NCI-H2171 treated with DMSO at 0.1 percent for 48 hours (cell line): ENCODE measurements around the gene ITGAE.

Source experiments
- DNase-seq: peaks from one replicate; lab custom pipeline; 2025; lab: John Stamatoyannopoulos, UW

Gene ITGAE

GRCh38 chr17:3815925-3816324 lies 14.9 kb upstream of the ITGAE start:
- DNase-seq, result no peak

- no peak for DNase-seq
Measured at GRCh38 chr17:3815122-3815521, 14.1 kb upstream of the ITGAE start.

GRCh38 chr17:3814361-3814760 lies 13.4 kb upstream of the ITGAE start:
- DNase-seq, result no peak

GRCh38 chr17:3813171-3813570 lies 12.2 kb upstream of the ITGAE start:
- no peak for DNase-seq

- DNase-seq, result no peak
Measured at GRCh38 chr17:3812771-3813170, 11.8 kb upstream of the ITGAE start.

- DNase-seq, result no peak
Measured at GRCh38 chr17:3812284-3812683, 11.3 kb upstream of the ITGAE start.

GRCh38 chr17:3810019-3810418 lies 9.0 kb upstream of the ITGAE start:
- DNase-seq, result no peak

- no peak for DNase-seq
Measured at GRCh38 chr17:3809135-3809534, 8.1 kb upstream of the ITGAE start.

- no peak for DNase-seq
Measured at GRCh38 chr17:3808701-3809100, 7.7 kb upstream of the ITGAE start.

GRCh38 chr17:3805581-3805980 lies 4.6 kb upstream of the ITGAE start:
- DNase-seq, result no peak

- no peak for DNase-seq
Measured at GRCh38 chr17:3804503-3804931, 3.5 kb upstream of the ITGAE start.

- DNase-seq, result no peak
Measured at GRCh38 chr17:3803308-3803640, 2.3 kb upstream of the ITGAE start.

- DNase-seq, result no peak
Measured at GRCh38 chr17:3802461-3803307, 1.7 kb upstream of the ITGAE start.

- no peak for DNase-seq
Measured at GRCh38 chr17:3801792-3802191, 804 bp upstream of the ITGAE start.

- no peak for DNase-seq
Measured at GRCh38 chr17:3801347-3801746, 359 bp upstream of the ITGAE start.

- DNase-seq, result no peak
Measured at GRCh38 chr17:3799181-3799945, 1.6 kb downstream of the ITGAE start.

- no peak for DNase-seq
Measured at GRCh38 chr17:3798273-3799180, 2.5 kb downstream of the ITGAE start.

- DNase-seq, result no peak
Measured at GRCh38 chr17:3796822-3797170, 4.2 kb downstream of the ITGAE start.

GRCh38 chr17:3796110-3796821 lies 4.7 kb downstream of the ITGAE start:
- DNase-seq, result no peak

GRCh38 chr17:3795390-3796102 lies 5.4 kb downstream of the ITGAE start:
- no peak for DNase-seq
